ENCODE measurements around the gene FPGS.
"Not testable (repeated sequence)": the region's sequence is repeated elsewhere in the genome, so short reads cannot be mapped to it uniquely, and the experiment has no call there.

Gene FPGS

GRCh38 chr9:127841087-127841835 is 38.6 kb downstream of the FPGS start:
- no peak for TF ChIP-seq CTCF (IDR thresholded peaks at IDR 0.05; ENCODE audit: borderline replicate concordance, extremely low read depth, low read length, poor library complexity, severe bottlenecking)
- no peak for TF ChIP-seq EZH2 (IDR thresholded peaks at IDR 0.05; ENCODE audit: borderline replicate concordance, low read depth, low read length, severe bottlenecking)

GRCh38 chr9:127844821-127845359 is 42.2 kb downstream of the FPGS start:
- TF ChIP-seq EZH2 (IDR thresholded peaks at IDR 0.05; ENCODE audit: borderline replicate concordance, low read depth, low read length, severe bottlenecking) (no peak), CTCF (IDR thresholded peaks at IDR 0.05; ENCODE audit: borderline replicate concordance, extremely low read depth, low read length, poor library complexity, severe bottlenecking) (no peak)
- H4K20me1 ChIP-seq (ENCODE audit: insufficient read depth, low read length): no peaks in the 10 kb centered on the region
- peaks cover 7% of the 10 kb centered on the region for H3K9me3 ChIP-seq (ENCODE audit: insufficient read depth, low read length, severe bottlenecking)
- DNase-seq: no peak
- H3K36me3 ChIP-seq (ENCODE audit: insufficient read depth, low read length): no peaks in the 10 kb centered on the region
- H3K4me1 ChIP-seq (ENCODE audit: insufficient read depth, low read length): no peaks in the 10 kb centered on the region
- no peaks in the 10 kb centered on the region for H3K27me3 ChIP-seq (ENCODE audit: insufficient read depth, low read length, poor library complexity)
- no peak overlapping the region for H3K9ac ChIP-seq (ENCODE audit: low read depth, low read length)
- H3K27ac ChIP-seq (ENCODE audit: low read length): no peak overlapping the region
- no peak overlapping the region for H3K4me2 ChIP-seq (ENCODE audit: insufficient read depth, low read length)
- no peak overlapping the region for H3K4me3 ChIP-seq (ENCODE audit: low read depth in 1 of 2, low read length in 2 of 2)
- H2AFZ ChIP-seq (ENCODE audit: low read depth, low read length): no peak overlapping the region
- no peaks in the 10 kb centered on the region for H3K79me2 ChIP-seq (ENCODE audit: insufficient read depth, low read length)
- no peak for ATAC-seq (ENCODE audit: insufficient read depth, low read depth)

More at GRCh38 chr9:127841087-127841835, 38.6 kb downstream of the FPGS start:
- no peaks in the 10 kb centered on the region for H4K20me1 ChIP-seq (ENCODE audit: insufficient read depth, low read length)
- no peak overlapping the region for H3K9ac ChIP-seq (ENCODE audit: low read depth, low read length)
- H3K27ac ChIP-seq (ENCODE audit: low read length): no peak overlapping the region
- DNase-seq: no peak
- H3K36me3 ChIP-seq (ENCODE audit: insufficient read depth, low read length): no peaks in the 10 kb centered on the region
- no peaks in the 10 kb centered on the region for H3K4me1 ChIP-seq (ENCODE audit: insufficient read depth, low read length)
- H3K79me2 ChIP-seq (ENCODE audit: insufficient read depth, low read length): no peaks in the 10 kb centered on the region
- no peaks in the 10 kb centered on the region for H3K9me3 ChIP-seq (ENCODE audit: insufficient read depth, low read length, severe bottlenecking)
- no peak overlapping the region for H3K4me2 ChIP-seq (ENCODE audit: insufficient read depth, low read length)
- no peaks in the 10 kb centered on the region for H3K27me3 ChIP-seq (ENCODE audit: insufficient read depth, low read length, poor library complexity)
- no peak for ATAC-seq (ENCODE audit: insufficient read depth, low read depth)
- no peak overlapping the region for H3K4me3 ChIP-seq (ENCODE audit: low read depth in 1 of 2, low read length in 2 of 2)
- no peak overlapping the region for H2AFZ ChIP-seq (ENCODE audit: low read depth, low read length)

- not testable (repeated sequence) for H3K4me2 ChIP-seq (ENCODE audit: insufficient read depth, low read length); H3K27me3 ChIP-seq (ENCODE audit: insufficient read depth, low read length, poor library complexity); DNase-seq; H4K20me1 ChIP-seq (ENCODE audit: insufficient read depth, low read length); H3K9ac ChIP-seq (ENCODE audit: low read depth, low read length); H3K9me3 ChIP-seq (ENCODE audit: insufficient read depth, low read length, severe bottlenecking); H3K79me2 ChIP-seq (ENCODE audit: insufficient read depth, low read length); H3K4me1 ChIP-seq (ENCODE audit: insufficient read depth, low read length); H3K27ac ChIP-seq (ENCODE audit: low read length); H3K4me3 ChIP-seq (ENCODE audit: low read depth in 1 of 2, low read length in 2 of 2); H3K36me3 ChIP-seq (ENCODE audit: insufficient read depth, low read length); H2AFZ ChIP-seq (ENCODE audit: low read depth, low read length); ATAC-seq (ENCODE audit: insufficient read depth, low read depth)
These were observed 42.9 kb downstream of the FPGS start for GRCh38 chr9:127845619-127846018.

- Histone ChIP-seq H3K27ac (ENCODE audit: low read length) (no peak overlapping the region), H4K20me1 (ENCODE audit: insufficient read depth, low read length) (no peaks in the 10 kb centered on the region), H3K4me2 (ENCODE audit: insufficient read depth, low read length) (no peak overlapping the region), H3K9ac (ENCODE audit: low read depth, low read length) (no peak overlapping the region), H3K4me1 (ENCODE audit: insufficient read depth, low read length) (no peaks in the 10 kb centered on the region), H3K79me2 (ENCODE audit: insufficient read depth, low read length) (no peaks in the 10 kb centered on the region), H3K9me3 (ENCODE audit: insufficient read depth, low read length, severe bottlenecking) (peaks cover 7% of the 10 kb centered on the region), H3K4me3 (ENCODE audit: low read depth in 1 of 2, low read length in 2 of 2) (no peak overlapping the region), H3K27me3 (ENCODE audit: insufficient read depth, low read length, poor library complexity) (no peaks in the 10 kb centered on the region), H2AFZ (ENCODE audit: low read depth, low read length) (no peak overlapping the region), H3K36me3 (ENCODE audit: insufficient read depth, low read length) (no peaks in the 10 kb centered on the region)
- no peak for ATAC-seq (ENCODE audit: insufficient read depth, low read depth)
- DNase-seq: no peak
- no peak for TF ChIP-seq CTCF (IDR thresholded peaks at IDR 0.05; ENCODE audit: borderline replicate concordance, extremely low read depth, low read length, poor library complexity, severe bottlenecking)
- no peak for TF ChIP-seq EZH2 (IDR thresholded peaks at IDR 0.05; ENCODE audit: borderline replicate concordance, low read depth, low read length, severe bottlenecking)
These were observed 43.9 kb downstream of the FPGS start for GRCh38 chr9:127846443-127847177.

Data from DND-41 (cell line).